Fibroblast of lung (primary cell): Measurements from ENCODE around the gene FAM53B.

ENCODE experiments used
- CTCF ChIP-seq, 2 donors: IDR thresholded peaks in 1 of 2; conservative IDR thresholded peaks in 1 of 2; 1 replicate in 1 of 2; 2 replicates in 1 of 2; pipeline ENCODE4 v1.5.1; 2011 to 2012; ENCODE audit warnings: low read length in 2 of 2, control low read depth in 1 of 2, inconsistent platforms in 1 of 2, low read depth in 1 of 2, mild to moderate bottlenecking in 1 of 2
- EZH2 ChIP-seq: IDR thresholded peaks from 2 replicates; pipeline ENCODE4 v1.5.1; 2012; ENCODE audit warnings: low read length, control low read depth, mild to moderate bottlenecking; ENCODE audit errors: missing control alignments

- TF ChIP-seq CTCF (conservative IDR thresholded peaks at IDR 0.05 in 1 of 2, IDR thresholded peaks at IDR 0.05 in 1 of 2; ENCODE audit: low read depth in 1 of 2, low read length in 2 of 2) (no peak), EZH2 (no peak)
Observed at GRCh38 chr10:124705381-124705740, 38.8 kb downstream of the FAM53B start.
